GM19324 (cell line): ENCODE data around the gene EIPR1.

Experiments used
- ATAC-seq: cut with Tn5 transposase; IDR thresholded peaks from one replicate; pipeline ENCODE4 v1.9.1; 2021; ENCODE audit warnings: mild to moderate bottlenecking, moderate library complexity; ENCODE audit not compliant: unreplicated experiment, low FRiP score

Gene EIPR1

GRCh38 chr2:3278521-3279218 lies 98.9 kb downstream of the EIPR1 start:
- no peak for ATAC-seq

DNA sequence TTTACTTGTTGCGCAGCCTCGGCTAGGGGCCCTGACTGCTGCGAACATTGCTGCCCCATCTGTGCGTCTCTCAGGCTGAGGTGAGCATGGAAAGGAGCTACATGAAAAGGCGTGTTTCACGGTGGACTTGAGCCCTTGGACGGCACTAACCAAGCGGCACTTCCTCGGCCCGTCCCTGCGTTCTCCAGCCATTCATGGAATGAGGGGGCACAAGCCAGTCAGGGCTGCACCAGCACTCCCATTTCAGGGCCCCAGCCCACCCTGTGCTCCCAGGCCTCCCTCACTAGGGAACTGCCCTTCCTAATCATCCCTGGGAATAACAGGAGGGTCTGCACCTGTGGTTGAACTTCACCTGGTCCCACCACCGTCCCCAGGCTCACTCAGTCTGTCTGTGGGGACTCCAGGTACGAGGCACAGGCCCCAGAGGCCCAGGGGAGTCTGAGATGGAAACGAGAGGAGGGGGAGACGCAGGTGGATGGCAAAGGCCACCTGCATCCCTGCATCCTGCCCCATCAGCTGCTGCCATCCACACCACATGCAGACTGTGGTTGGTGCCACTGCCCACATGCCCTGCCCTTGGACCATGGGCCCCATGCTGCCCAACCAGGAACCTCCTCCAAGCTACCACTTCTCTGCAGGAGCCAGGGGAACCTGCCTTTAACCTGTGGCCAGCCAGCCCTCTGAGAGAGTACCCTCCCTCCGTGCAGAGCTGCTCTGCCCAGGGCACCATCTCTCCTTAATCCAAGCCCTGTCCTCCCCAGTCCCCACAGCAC lies 99.7 kb downstream of the EIPR1 start:
- ATAC-seq: no peak

DNA sequence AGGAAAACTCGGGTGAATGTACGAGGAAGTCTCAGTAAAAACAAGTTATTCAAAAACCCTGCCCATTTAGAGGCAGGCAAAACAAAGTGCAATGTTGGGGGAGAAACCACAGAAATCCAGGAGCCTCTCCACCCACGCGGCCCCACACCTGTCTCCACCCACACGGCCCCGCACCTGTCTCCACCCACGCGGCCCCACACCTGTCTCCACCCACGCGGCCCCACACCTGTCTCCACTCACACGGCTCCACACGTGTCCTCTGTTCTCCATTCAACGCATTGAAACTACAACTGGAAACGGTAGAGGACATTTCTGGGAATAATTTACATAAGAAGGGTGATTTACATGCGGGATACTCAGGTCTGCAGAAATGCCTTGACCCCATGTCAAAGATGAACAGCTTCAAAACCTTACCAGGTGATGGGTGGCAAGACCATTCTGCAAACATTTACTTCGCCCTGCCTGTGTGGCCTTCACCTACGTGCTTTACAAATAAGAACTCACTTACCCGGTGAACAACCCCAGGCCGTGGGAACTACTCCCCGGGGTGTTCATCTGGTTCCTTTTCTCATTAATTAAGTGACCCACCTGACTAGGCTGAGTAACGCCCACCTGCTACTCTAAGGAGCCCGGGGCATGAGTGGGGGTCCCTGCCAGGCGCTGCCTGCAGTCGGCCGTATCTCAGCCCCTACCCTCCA lies 100.4 kb downstream of the EIPR1 start:
- no peak for ATAC-seq

- ATAC-seq: no peak
Observed at GRCh38 chr2:3272761-3273160, 104.9 kb downstream of the EIPR1 start.

GRCh38 chr2:3270095-3270478 lies 107.5 kb downstream of the EIPR1 start:
- ATAC-seq: no peak

GRCh38 chr2:3269425-3270094 lies 108.1 kb downstream of the EIPR1 start:
- no peak for ATAC-seq

GRCh38 chr2:3268705-3269029 lies 109.0 kb downstream of the EIPR1 start:
- no peak for ATAC-seq

- ATAC-seq: no peak
Observed at GRCh38 chr2:3267869-3268704, 109.5 kb downstream of the EIPR1 start.

- ATAC-seq: no peak
Observed at GRCh38 chr2:3266925-3267867, 110.4 kb downstream of the EIPR1 start.

DNA sequence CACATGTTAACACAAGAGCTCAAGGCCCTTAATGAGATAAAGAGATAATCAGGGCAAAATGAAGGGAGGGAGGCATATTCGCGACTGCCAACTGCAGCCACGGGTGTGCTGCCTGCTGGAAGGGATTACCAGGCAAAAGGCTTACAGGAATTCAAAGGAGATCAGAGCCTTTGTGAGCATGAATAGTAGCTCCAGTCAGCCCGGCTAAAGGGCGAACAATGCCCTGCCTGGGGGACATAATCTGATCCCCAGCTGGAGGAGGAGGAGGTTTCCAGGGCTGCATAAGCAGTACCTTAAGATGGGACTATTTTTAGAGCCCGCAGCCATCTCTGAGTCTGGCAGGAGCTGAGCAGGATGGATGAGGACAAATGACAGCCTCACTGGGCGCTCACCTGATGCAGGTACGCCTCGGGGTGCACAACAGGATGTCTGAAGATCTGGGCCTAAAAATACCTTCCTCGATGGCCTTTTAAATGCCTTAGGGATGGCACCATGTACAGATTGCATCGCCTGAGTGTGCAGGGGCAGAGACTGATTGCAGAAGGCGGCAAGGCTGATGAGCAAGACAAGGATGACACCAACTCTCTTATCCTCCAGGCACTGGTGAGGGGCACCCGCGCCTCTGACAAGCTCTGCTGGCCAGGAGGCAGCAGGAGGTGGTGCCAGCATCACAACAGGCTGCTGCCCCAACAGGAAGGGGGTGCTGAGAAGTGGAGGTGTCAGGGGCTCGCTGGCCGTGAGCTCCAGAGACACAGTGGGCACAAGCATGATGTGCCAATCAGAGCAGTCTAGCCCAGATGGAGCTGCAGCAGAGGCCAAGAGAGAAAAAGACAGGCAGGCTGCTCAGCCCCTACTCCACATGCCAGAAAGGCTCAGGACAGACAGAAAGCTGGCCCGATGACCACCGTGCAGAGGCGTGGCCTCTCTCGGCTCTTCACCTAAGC lies 111.4 kb downstream of the EIPR1 start:
- ATAC-seq: no peak

DNA sequence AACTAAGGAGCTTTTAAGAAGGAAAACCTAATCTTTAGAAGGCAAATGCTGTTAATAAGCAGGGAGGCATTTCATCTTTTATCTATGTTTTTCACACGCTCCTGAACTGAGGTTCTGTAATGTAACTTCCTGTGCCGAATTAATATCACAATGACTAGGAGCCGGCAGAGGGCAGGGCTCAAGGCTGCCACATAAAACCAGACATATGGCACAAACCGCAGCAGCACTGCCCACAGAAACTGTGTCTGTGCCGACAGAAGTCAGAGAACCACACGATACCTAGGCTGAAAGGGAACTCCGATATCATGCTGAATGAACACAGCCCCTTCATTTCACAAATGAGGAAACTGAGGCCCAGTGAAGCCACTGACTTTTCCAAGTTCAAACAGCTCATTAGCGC lies 112.1 kb downstream of the EIPR1 start:
- no peak for ATAC-seq

DNA sequence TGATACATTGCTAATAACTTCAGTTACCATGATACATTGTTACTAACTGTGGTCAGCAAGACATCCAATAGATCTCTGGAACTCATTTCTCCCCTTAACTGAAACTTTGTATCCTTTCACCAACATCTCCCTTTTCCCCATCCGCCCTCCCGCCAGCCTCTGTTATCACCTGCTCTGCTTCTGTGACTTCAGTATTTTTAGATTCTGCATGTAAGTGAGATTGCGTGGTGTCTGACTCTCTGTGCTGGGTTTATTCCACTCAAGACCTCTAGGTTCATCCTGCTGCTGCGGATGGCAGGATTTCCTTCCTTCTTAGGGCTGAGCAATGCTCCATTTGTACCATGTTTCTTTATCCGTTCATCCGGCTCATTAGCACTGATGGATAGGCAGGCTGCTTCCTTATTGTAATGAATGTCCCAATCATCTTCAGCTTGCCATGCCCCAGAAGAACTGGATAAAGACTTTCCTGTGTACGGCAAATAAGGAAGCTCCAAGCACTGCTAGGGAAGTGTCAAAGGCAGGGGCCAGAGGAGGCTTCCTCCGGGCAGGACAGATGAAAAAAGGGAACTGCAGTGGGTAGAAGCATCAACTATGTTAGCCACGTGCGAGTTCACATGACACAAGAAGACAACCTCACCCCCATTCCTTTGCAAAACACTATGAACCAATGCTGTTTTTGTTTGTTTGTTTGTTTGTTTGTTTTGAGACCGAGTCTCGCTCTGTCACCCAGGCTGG lies 113.4 kb downstream of the EIPR1 start:
- no peak for ATAC-seq

- no peak for ATAC-seq
Observed at GRCh38 chr2:3263487-3263886, 114.1 kb downstream of the EIPR1 start.

DNA sequence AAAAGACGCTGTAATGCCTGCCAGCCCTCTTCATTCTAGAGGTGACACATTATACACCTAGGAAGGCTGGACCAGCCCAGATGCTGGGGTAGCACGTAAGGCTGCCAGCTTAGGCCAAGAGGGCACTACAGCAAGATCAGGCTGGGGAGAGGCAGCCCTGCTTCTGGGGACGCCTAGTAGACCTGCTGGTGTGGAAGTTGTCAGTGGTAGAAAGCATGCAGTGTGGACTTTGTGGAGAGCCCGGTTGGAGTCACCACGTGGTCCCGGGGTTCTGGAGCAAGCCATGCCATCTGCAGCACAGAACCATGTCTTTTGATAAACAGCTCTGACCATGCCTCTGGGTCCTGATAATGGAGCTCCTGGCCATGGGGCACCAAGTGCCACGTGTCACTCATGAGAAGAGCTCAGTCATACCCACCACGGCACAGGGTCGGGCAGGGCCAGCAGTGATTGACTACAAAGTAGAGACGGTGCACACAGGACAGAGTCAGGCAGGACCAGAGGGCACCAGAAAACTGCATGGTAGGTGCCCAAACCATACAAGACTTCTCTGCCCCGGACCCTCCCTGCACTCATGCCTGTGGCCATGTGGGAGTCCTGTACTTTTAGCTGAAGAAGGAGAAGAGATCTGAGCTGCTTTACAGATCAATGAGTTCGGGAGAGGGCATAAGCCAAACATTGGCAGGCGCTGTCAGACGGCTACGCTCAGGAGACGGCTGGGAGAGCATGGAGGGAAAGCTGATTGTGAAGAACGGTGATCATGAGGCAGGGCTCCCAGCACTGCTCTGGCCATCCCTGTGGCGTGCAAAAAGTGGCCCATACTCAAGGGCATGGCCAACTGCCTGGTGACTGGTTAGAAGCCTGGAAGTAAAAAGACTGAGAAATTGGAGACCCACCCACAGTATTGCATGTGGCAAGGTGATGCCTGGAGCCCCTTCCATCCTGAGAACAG lies 114.9 kb downstream of the EIPR1 start:
- ATAC-seq: no peak

DNA sequence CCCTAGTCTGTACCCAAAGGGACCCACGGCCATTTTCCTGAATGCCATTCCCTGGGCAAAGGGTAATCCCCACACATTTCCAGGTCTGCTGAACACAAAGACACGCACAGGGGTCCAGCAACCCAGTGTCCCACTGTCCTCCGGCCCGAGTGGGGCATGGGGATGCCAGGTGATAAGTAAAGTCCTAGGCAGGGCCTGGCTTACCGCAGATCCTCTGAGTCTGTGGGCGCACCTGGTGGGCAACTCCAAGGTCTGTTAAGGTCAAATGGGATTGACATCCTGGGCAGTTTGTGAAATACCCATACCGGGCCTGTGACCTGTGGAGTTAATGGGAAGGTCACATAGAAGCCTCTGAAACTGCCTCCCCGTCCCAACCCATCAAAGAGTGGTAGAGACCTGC lies 116.1 kb downstream of the EIPR1 start:
- ATAC-seq: no peak

DNA sequence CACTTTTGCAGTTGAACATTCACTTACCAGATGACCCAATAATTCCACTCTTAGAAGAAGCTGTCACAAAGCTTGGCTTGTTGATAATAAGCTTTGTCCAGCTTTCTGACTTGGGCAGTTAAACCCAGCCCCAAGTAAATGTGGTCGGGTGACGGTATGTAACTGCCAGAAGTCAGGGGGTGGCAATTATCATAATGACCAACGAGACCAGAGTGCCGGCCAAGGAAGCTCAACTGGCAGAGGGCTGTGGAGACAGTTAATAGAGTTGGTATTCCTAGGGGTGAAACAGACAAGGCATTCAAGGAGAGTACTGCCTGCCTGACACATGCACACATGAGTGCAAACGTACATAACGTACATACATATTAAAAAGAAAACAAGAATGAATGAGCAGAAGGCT lies 116.7 kb downstream of the EIPR1 start:
- ATAC-seq: no peak
